Measurements from ENCODE around the gene ICE1.

Gene ICE1

GRCh38 chr5:5464036-5464715, 41.7 kb downstream of the ICE1 start:
- Histone ChIP-seq H3K4me3 (replicated peaks; ENCODE audit: insufficient read depth, low read length) (no peak overlapping the region), H3K27ac (replicated peaks) (no peak overlapping the region), H3K27me3 (ENCODE audit: insufficient read depth, poor library complexity, severe bottlenecking) (no peaks in the 10 kb centered on the region)
- TF ChIP-seq GABPA (IDR thresholded peaks at IDR 0.05; ENCODE audit: low read depth) (no peak), SPI1 (IDR thresholded peaks at IDR 0.05; ENCODE audit: borderline replicate concordance, low read depth) (no peak), REST (IDR thresholded peaks at IDR 0.05; ENCODE audit: insufficient replicate concordance, low read depth) (no peak), CTCF (IDR thresholded peaks at IDR 0.05; ENCODE audit: insufficient read depth, low read length) (no peak), POLR2AphosphoS5 (IDR thresholded peaks at IDR 0.05; ENCODE audit: low read depth) (no peak)
- DNase-seq (ENCODE audit: low read depth in 1 of 2, low spot score in 1 of 2): no peak

GRCh38 chr5:5466227-5466626, 43.8 kb downstream of the ICE1 start:
- Histone ChIP-seq H3K27ac (replicated peaks) (no peak overlapping the region), H3K27me3 (ENCODE audit: insufficient read depth, poor library complexity, severe bottlenecking) (no peaks in the 10 kb centered on the region), H3K4me3 (replicated peaks; ENCODE audit: insufficient read depth, low read length) (no peak overlapping the region)
- TF ChIP-seq GABPA (IDR thresholded peaks at IDR 0.05; ENCODE audit: low read depth) (no peak), POLR2AphosphoS5 (IDR thresholded peaks at IDR 0.05; ENCODE audit: low read depth) (no peak), CTCF (IDR thresholded peaks at IDR 0.05; ENCODE audit: insufficient read depth, low read length) (no peak), REST (IDR thresholded peaks at IDR 0.05; ENCODE audit: insufficient replicate concordance, low read depth) (no peak), SPI1 (IDR thresholded peaks at IDR 0.05; ENCODE audit: borderline replicate concordance, low read depth) (no peak)
- no peak for DNase-seq (ENCODE audit: low read depth in 1 of 2, low spot score in 1 of 2)

- H3K27ac ChIP-seq (replicated peaks): no peak overlapping the region
- no peak for TF ChIP-seq POLR2AphosphoS5 (IDR thresholded peaks at IDR 0.05; ENCODE audit: low read depth)
- no peak for TF ChIP-seq SPI1 (IDR thresholded peaks at IDR 0.05; ENCODE audit: borderline replicate concordance, low read depth)
- TF ChIP-seq GABPA (IDR thresholded peaks at IDR 0.05; ENCODE audit: low read depth): no peak
- no peaks in the 10 kb centered on the region for H3K27me3 ChIP-seq (ENCODE audit: insufficient read depth, poor library complexity, severe bottlenecking)
- H3K4me3 ChIP-seq (replicated peaks; ENCODE audit: insufficient read depth, low read length): no peak overlapping the region
- no peak for DNase-seq (ENCODE audit: low read depth in 1 of 2, low spot score in 1 of 2)
Observed at GRCh38 chr5:5467737-5468136, 45.3 kb downstream of the ICE1 start.

- H3K27me3 ChIP-seq (ENCODE audit: insufficient read depth, poor library complexity, severe bottlenecking): no peaks in the 10 kb centered on the region
- TF ChIP-seq SPI1 (IDR thresholded peaks at IDR 0.05; ENCODE audit: borderline replicate concordance, low read depth) (no peak), GABPA (IDR thresholded peaks at IDR 0.05; ENCODE audit: low read depth) (no peak), CTCF (IDR thresholded peaks at IDR 0.05; ENCODE audit: insufficient read depth, low read length) (no peak), POLR2AphosphoS5 (IDR thresholded peaks at IDR 0.05; ENCODE audit: low read depth) (no peak), REST (IDR thresholded peaks at IDR 0.05; ENCODE audit: insufficient replicate concordance, low read depth) (no peak)
- DNase-seq (ENCODE audit: low read depth in 1 of 2, low spot score in 1 of 2): no peak
- H3K4me3 ChIP-seq (replicated peaks; ENCODE audit: insufficient read depth, low read length): no peak overlapping the region
- H3K27ac ChIP-seq (replicated peaks): no peak overlapping the region
Observed at GRCh38 chr5:5470933-5471332, 48.5 kb downstream of the ICE1 start.

Measured in HL-60 (cell line).